HL-60 (cell line): ENCODE measurements around the gene TTI1.

ENCODE experiments used
- DNase-seq, 2 experiments: peaks; one replicate each; pipeline ENCODE4 v3.0.0-alpha.2; 2010 to 2020; ENCODE audit warnings: low read depth in 1 of 2, low spot score in 1 of 2
- H3K27ac ChIP-seq: fragments of 250-450 bp; sonication (Bioruptor Pico); replicated peaks from 2 replicates; pipeline ENCODE4 v1.5.1; 2020; ENCODE audit warnings: mild to moderate bottlenecking, moderate library complexity
- H3K27me3 ChIP-seq: fragments of 250-450 bp; sonication (Bioruptor Pico); 2 replicates; pipeline ENCODE4 v1.5.1; 2021; ENCODE audit warnings: mild to moderate bottlenecking, moderate library complexity; ENCODE audit not compliant: insufficient read depth, poor library complexity, severe bottlenecking
- H3K4me3 ChIP-seq: replicated peaks from 2 replicates; pipeline ENCODE4 v1.5.1; 2011; ENCODE audit warnings: mild to moderate bottlenecking, control low read depth, low read length; ENCODE audit not compliant: insufficient read depth
- GABPA ChIP-seq: IDR thresholded peaks from 2 replicates; pipeline ENCODE4 v1.6.1; 2012; ENCODE audit warnings: low read depth
- POLR2AphosphoS5 ChIP-seq: IDR thresholded peaks from 2 replicates; pipeline ENCODE4 v1.6.1; 2012; ENCODE audit warnings: low read depth
- REST ChIP-seq: IDR thresholded peaks from 2 replicates; pipeline ENCODE4 v1.6.1; 2012; ENCODE audit warnings: low read depth; ENCODE audit not compliant: insufficient replicate concordance
- SPI1 ChIP-seq: IDR thresholded peaks from 2 replicates; pipeline ENCODE4 v1.6.1; 2012; ENCODE audit warnings: low read depth, mild to moderate bottlenecking, borderline replicate concordance
- TF ChIP-seq, protein P1 (sequence below): IDR thresholded peaks from one replicate; pipeline ENCODE4 v1.5.1; 2011; ENCODE audit warnings: low read length, control low read depth, inconsistent platforms; ENCODE audit not compliant: insufficient read depth

TTI1 gene

DNA sequence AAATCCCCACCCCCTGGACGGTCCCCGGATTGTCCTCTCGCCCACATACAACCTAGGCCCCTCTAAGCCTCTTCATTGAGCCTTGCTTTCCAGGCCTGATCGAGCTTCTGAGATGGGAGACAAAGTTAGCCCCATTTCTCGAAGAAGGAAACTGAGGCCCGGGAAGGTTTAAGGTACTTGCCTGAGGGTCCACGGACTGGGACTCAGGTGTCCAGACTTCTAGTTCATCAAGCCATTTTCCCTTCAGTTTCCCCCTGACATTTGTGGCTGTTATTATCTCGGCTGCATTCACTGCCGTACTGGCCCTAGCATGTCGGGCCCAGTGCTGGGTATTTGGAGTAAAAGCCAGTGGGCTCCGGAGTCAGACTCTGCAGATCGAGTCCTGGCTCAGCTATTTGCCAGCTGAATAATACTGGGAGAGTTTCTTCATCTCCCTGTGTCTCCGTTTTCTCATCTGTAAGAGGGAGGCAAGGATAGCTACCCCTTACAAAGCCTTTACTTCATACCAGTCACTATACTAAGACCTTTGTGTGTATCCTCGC, 923 bp upstream of the TTI1 start:
- no peaks in the 10 kb centered on the region for H3K27me3 ChIP-seq
- TF ChIP-seq SPI1 (no peak), GABPA (no peak), REST (no peak), POLR2AphosphoS5 (no peak)
- TF ChIP-seq, protein P1, sequence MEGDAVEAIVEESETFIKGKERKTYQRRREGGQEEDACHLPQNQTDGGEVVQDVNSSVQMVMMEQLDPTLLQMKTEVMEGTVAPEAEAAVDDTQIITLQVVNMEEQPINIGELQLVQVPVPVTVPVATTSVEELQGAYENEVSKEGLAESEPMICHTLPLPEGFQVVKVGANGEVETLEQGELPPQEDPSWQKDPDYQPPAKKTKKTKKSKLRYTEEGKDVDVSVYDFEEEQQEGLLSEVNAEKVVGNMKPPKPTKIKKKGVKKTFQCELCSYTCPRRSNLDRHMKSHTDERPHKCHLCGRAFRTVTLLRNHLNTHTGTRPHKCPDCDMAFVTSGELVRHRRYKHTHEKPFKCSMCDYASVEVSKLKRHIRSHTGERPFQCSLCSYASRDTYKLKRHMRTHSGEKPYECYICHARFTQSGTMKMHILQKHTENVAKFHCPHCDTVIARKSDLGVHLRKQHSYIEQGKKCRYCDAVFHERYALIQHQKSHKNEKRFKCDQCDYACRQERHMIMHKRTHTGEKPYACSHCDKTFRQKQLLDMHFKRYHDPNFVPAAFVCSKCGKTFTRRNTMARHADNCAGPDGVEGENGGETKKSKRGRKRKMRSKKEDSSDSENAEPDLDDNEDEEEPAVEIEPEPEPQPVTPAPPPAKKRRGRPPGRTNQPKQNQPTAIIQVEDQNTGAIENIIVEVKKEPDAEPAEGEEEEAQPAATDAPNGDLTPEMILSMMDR: no peak
- H3K27ac ChIP-seq: peak overlapping the region; percentile 99
- peak overlapping the region; percentile 96 for H3K4me3 ChIP-seq
- peak in 1 of 2 experiments; percentile 7 for DNase-seq

DNA sequence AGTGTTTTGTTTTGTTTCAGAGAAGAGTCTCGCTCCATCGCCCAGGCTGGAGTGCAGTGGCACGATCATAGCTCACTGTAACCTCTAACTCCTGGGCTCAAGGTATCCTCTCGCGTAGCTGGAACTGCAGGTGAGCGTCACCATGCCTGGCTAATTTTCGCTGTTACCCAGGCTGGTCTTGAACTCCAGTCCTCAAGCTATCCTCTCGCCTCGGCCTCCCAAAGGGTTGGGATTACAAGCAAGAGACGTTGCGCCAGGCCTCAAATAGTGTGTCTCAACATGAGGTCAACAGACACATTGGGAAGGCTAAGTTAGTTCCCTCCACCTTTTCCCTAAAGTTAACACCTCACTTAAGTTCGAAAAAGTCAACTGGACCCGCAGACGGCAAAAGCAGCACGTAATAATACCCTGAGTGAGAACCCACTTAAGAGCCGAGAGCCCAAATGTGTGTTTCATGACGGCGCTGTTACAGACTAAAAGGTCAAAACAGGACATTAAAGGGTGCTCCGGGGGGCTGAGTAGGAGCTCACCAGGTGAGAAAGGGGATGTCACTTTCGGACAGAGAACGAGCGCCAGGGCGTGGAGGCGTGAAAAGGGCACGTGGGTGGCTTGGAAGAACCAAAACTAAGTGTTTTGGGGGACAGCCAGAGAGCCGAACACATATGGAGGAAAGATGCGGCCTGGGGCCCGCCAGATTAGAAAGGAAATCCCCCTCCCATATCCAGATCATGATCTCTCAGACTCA, 499 bp downstream of the TTI1 start:
- peak overlapping the region; percentile 99 for H3K27ac ChIP-seq
- no peaks in the 10 kb centered on the region for H3K27me3 ChIP-seq
- peak; percentile 28 to 44 for DNase-seq
- peak overlapping the region; percentile 96 for H3K4me3 ChIP-seq
- TF ChIP-seq SPI1 (no peak), POLR2AphosphoS5 (no peak), REST (no peak), GABPA (no peak)
- TF ChIP-seq, protein P1: no peak

DNA sequence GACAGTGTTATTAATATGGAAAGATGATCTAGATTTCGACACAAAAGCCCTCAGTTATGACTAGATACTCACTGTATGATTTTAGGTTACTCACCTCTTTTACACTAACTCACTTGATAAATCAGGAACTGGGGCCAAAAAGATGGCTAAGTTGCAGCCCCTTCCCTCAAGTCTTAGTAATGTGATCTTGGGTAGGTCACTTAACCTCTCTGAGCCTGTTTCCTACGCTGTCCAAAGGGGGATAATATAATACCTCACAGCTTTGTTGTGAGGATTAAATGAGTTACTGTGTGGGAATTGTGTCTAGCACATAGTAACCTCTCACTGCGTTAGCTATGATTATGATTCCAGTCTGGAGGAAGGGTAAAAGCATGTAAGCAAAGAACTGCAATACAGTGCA, 1.3 kb downstream of the TTI1 start:
- DNase-seq: no peak
- H3K4me3 ChIP-seq: peak overlapping the region; percentile 96
- H3K27me3 ChIP-seq: no peaks in the 10 kb centered on the region
- TF ChIP-seq REST (no peak), POLR2AphosphoS5 (no peak), GABPA (no peak), SPI1 (no peak)
- peak overlapping the region; percentile 99; the same call in 1 of the 2 replicates for H3K27ac ChIP-seq
